Activated CD4-positive, alpha-beta T cell treated with anti-CD3 and anti-CD28 coated beads, Interleukin-2, amount 50 U/mL, for 4 hours (primary cell): Measurements from ENCODE around the gene SLCO1B3.
"Not testable (repeated sequence)": the region's sequence is repeated elsewhere in the genome, so short reads cannot be mapped to it uniquely, and the experiment has no call there.

Source experiments
- DNase-seq, 2 experiments: peaks; one replicate each; pipeline ENCODE4 v3.0.0-alpha.2; 2020

Gene SLCO1B3

DNA sequence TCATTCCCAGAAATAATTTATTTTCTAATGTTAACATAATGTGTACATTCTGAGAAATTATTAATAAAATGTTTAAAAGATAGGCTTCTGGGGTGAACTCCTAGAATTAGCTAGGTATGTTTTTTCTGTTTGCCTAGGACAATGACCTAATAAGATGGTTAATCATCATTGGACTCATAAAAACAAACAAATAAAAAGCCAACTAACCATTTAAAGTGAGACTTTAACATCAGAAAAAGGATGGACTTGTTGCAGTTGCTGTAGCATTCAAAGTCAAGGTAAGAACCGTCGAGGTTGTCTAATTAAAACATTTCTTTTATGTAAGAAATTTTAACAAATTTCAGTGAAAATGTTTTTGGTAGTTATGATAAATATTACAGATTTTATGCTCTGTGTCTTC, at the start of gene SLCO1B3:
Gene SLCO1B3 (plus strand): TSS at position 219 of the 400 bp plus-strand sequence. CDS start 5,034 bp downstream, outside the sequence.
- no peak for DNase-seq

- no peak for DNase-seq
Measured at GRCh38 chr12:20777420-20777819, 33.1 kb upstream of the SLCO1B3 start.

- DNase-seq: no peak
Measured at GRCh38 chr12:20778969-20779368, 31.5 kb upstream of the SLCO1B3 start.

GRCh38 chr12:20779971-20780370, 30.5 kb upstream of the SLCO1B3 start:
- not testable (repeated sequence) for DNase-seq

GRCh38 chr12:20783796-20784357, 26.6 kb upstream of the SLCO1B3 start:
- not testable (repeated sequence) for DNase-seq

DNA sequence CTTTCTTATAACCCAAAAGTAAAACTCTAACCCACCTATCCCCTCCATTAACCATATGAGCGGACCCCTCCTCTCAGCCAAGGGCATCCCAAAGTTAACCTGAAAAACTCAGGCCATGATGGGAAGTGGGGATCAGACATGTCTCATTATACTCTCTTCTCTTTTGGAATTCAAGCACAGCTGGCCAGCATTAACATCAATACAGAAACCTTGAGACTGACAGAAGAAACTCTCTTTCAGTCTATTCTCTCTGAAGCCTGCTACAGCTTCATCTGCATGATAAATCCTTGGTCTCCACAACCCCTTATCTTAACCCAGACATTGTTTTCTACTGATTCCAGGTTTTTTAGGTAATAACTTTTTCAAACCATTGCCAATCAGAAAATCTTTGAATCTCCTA, 17.5 kb upstream of the SLCO1B3 start:
- no peak for DNase-seq

DNA sequence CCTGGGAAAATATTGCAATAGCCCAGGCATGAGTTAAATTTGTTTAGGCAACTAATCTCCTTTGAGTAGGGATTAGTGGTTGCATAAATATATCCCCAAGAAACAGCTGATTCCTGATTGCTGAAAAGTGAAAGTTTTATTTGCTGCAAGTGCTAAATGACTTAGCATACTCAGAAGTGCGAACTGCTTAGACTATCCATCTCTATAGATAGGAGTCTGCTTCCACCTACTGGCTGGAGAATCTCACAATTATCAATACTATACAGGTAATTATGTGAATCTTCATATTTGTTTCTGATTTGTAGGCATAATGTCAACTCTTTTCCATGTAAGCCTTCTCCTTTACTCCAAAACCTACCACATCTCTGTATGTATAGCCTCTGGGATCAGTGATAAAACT, 12.0 kb upstream of the SLCO1B3 start:
- DNase-seq: no peak

DNA sequence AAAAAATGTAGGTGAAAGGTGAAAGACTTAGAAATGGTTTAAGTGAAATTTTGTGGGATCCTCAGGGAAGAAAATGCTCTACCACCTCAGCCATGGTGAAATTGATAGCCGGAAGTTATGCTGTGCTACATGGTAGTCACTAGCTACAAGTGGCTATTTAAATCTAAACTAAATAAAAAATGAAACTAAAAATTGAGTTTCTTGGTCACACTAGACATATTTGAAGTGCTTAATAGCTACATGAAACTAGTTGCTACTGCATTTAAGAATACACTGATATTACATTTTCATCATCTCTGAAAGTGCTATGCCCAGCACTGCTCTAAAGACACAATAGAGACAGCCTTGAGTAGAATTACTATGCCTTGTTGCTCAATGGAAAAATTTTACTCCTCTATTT, 10.3 kb upstream of the SLCO1B3 start:
- no peak for DNase-seq

- DNase-seq: no peak
Measured at GRCh38 chr12:20801035-20801434, 9.5 kb upstream of the SLCO1B3 start.

DNA sequence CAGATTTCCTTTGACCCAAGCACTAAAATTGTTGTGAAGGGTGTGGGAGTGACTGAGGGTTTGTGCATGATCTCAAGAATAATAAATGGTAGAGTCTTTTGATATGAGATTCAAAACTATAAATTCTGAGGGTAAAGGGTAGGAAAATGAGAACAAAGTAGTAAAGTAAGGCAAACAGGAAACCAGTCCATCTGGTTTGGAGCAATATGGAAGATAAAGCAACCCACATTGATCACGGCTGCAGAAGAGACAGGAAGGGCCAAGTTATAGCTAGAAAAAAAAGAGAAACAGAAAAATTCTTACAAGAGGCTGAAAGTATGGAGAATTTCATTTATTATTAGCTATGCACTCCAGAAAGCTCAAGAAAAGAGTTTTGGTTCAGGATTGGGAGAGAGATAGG, 4.6 kb upstream of the SLCO1B3 start:
- no peak for DNase-seq

- DNase-seq: no peak
Measured at GRCh38 chr12:20807192-20808080, 3.1 kb upstream of the SLCO1B3 start.

GRCh38 chr12:20808521-20808920, 2.0 kb upstream of the SLCO1B3 start:
- no peak for DNase-seq

DNA sequence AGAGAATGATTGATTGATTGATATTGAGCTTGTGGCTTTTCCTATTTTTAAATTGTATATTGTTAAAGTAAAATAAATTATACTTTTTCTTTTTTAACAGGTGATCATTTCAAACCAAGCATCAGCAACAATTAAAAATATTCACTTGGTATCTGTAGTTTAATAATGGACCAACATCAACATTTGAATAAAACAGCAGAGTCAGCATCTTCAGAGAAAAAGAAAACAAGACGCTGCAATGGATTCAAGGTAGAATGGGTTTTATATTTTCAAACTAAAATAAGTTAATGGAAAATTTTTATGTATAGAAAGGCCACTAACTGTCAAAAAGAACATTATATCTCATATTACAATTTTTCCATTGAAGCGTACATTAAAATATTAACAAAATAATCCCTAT, 5.1 kb downstream of the SLCO1B3 start:
- DNase-seq: no peak

DNA sequence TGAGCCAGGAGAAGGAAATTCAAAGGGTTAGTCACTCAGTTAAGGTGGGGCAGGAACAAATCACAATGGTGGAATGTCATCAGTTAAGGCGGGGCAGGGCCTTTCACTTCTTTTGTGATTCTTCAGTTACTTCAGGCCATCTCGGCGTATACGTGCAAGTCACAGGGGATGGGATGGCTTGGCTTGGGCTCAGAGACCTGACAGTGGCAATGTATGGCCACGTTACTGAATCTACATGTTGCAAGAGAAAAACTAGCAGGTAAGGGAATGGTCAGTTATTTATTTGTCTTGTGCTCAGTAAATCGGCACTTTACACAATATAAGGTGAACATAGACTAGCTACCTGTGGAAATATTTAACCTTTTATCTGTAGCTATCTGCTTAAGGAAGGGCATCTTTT, 11.9 kb downstream of the SLCO1B3 start:
- DNase-seq: no peak

DNA sequence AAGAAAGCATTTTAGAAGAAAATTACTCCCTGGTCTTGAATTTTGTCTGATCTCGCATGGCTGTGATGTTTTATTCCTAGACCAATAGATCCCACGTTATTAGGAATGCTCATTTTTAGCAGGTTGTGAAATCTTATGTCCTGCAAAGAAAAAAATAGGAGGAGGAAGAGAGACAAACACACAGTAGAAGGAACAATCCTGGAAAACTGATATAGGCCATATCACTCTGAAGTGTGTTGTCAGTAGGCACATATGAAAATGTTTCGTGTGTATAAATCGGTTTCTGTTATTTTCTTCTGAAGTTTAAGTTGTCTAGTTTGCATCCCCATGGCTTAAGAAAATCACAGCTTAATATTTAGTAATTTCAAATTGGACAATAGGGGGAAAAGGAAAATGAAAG, 12.4 kb downstream of the SLCO1B3 start:
- no peak for DNase-seq

DNA sequence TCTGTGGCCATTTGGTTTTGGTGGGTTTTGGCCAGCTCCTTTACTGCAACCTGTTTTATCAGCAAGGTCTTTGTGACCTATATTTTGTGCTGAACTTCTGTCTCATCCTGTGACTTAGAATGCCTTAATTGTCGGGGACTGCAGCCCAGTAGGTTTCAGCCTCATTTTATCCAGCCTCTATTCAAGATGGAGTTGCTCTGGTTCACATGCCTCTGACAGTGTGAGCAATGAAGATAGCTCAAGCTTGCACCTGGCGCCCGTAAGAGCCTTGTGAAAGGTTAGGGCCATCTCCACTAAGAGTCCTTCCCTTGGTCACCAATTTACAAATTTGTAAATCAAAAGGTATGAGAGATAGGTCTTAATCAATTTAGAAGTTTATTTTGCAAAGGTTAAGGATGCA, 19.4 kb downstream of the SLCO1B3 start:
- no peak for DNase-seq

DNA sequence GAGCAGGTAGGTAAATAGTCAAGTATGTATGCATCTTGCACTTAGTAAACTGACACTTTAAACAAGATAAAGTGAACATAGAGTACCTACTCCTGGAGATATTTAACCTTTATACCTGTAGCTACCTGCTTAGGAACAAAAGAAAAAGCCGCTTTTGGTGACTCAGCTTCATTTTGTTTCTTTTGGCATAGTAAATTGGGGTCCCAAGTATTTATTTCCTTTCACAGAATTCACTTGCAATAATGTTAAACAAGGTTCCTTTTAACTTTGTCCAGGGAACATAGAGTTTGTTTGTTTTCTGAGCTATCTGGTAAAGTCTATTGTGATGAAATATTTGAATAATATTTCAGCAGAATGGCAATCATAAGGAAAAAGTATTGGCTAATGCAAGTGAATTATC, 20.0 kb downstream of the SLCO1B3 start:
- no peak for DNase-seq

DNA sequence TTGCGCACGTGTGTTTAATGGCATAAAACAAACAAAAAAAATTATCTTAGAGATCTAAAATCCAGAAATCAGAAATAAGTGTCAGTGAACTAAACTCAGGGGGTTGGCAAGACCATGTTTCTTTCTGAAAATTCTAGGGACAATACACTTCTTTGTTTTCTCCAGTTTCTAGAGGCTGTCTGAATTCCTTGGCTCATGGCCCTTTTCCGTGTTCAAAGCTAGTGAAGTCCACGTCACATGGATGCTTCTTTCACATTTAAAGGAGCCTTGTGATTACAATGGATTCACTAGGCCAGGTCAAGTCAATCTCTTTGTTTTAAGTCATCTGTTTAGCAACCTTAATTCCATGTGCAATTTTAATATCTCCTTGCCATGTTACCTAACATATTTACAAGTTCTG, 22.4 kb downstream of the SLCO1B3 start:
- no peak for DNase-seq

GRCh38 chr12:20852649-20853048, 42.1 kb downstream of the SLCO1B3 start:
- DNase-seq: no peak

- no peak for DNase-seq
Measured at GRCh38 chr12:20863056-20863455, 52.6 kb downstream of the SLCO1B3 start.

- no peak for DNase-seq
Measured at GRCh38 chr12:20865873-20866272, 55.4 kb downstream of the SLCO1B3 start.

GRCh38 chr12:20868277-20868676, 57.8 kb downstream of the SLCO1B3 start:
- DNase-seq: no peak

DNA sequence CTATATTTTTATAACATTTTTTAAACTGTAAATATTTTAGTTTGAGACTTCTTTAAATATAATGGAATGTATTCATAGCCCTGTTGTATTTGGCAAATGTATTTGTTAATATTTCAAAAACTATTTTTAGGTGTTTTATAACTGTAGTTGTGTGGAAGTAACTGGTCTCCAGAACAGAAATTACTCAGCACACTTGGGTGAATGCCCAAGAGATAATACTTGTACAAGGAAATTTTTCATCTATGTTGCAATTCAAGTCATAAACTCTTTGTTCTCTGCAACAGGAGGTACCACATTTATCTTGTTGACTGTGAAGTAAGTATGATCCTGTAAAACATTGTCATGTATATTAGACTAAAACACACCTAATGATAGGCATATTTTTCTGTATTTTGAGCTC, 72.8 kb downstream of the SLCO1B3 start:
- no peak for DNase-seq

GRCh38 chr12:20885116-20885515, 74.6 kb downstream of the SLCO1B3 start:
- DNase-seq: no peak

GRCh38 chr12:20885552-20885951, 75.0 kb downstream of the SLCO1B3 start:
- no peak for DNase-seq
